Measurements from ENCODE around the gene ERBB4. TPM values are rescaled to one million over a fixed set of nuclear protein-coding genes. Genes with fewer than 3 reads are reported as not detected.

Gene ERBB4
- total RNA-seq, 1 experiment from 2014 or later, result 0.04 TPM

GRCh38 chr2:211545582-211545981 is 993.0 kb downstream of the ERBB4 start:
- H3K9ac ChIP-seq (ENCODE audit: extremely low read depth, insufficient read length, low read length), result no peak overlapping the region
- H2AK5ac ChIP-seq (ENCODE audit: insufficient read length, low read length), result no peak overlapping the region
- H3K27ac ChIP-seq (ENCODE audit: insufficient read length, low read depth, low read length), result no peak overlapping the region
- no peak overlapping the region for H3K4ac ChIP-seq (ENCODE audit: low read depth, low read length)
- no peak overlapping the region for H2BK20ac ChIP-seq (ENCODE audit: low read depth, low read length, poor library complexity, severe bottlenecking)
- no peak overlapping the region for H4K8ac ChIP-seq (replicated peaks; ENCODE audit: insufficient read length, low read depth, low read length)
- no peak overlapping the region for H3T11ph ChIP-seq (ENCODE audit: low read length)
- Mint-ChIP-seq H3K36me3 (ENCODE audit: insufficient read depth in 1 of 3, low read depth in 3 of 3) (no peaks in the 10 kb centered on the region), H3K27ac (no peak overlapping the region), H3K9me3 (no peaks in the 10 kb centered on the region), H3K4me3 (no peak overlapping the region), H3K27me3 (ENCODE audit: low read depth) (no peaks in the 10 kb centered on the region), H3K4me1 (no peaks in the 10 kb centered on the region)
- no peaks in the 10 kb centered on the region for H3K23me2 ChIP-seq (ENCODE audit: insufficient read length, low read depth, low read length, poor library complexity, severe bottlenecking)
- H3K23ac ChIP-seq (ENCODE audit: insufficient read length, low read depth, low read length), result no peak overlapping the region
- no peaks in the 10 kb centered on the region for H4K20me1 ChIP-seq (ENCODE audit: control insufficient read depth, insufficient read depth, insufficient read length)
- H3K18ac ChIP-seq (ENCODE audit: insufficient read length, low read depth, low read length), result no peak overlapping the region
- no peak overlapping the region for H4K91ac ChIP-seq (ENCODE audit: insufficient read length, low read depth, low read length)
- no peak overlapping the region for H2BK120ac ChIP-seq (ENCODE audit: low read depth, low read length, poor library complexity, severe bottlenecking)
- H2BK5ac ChIP-seq (ENCODE audit: insufficient read length, low read length), result no peak overlapping the region
- WGBS (ENCODE audit: extremely low coverage, insufficient read length, low lambda C conversion rate), result no CpG with 5 or more reads among the region's 3 CpGs
- H2BK15ac ChIP-seq (ENCODE audit: low read depth, low read length), result no peak overlapping the region
- TF ChIP-seq, protein P1, sequence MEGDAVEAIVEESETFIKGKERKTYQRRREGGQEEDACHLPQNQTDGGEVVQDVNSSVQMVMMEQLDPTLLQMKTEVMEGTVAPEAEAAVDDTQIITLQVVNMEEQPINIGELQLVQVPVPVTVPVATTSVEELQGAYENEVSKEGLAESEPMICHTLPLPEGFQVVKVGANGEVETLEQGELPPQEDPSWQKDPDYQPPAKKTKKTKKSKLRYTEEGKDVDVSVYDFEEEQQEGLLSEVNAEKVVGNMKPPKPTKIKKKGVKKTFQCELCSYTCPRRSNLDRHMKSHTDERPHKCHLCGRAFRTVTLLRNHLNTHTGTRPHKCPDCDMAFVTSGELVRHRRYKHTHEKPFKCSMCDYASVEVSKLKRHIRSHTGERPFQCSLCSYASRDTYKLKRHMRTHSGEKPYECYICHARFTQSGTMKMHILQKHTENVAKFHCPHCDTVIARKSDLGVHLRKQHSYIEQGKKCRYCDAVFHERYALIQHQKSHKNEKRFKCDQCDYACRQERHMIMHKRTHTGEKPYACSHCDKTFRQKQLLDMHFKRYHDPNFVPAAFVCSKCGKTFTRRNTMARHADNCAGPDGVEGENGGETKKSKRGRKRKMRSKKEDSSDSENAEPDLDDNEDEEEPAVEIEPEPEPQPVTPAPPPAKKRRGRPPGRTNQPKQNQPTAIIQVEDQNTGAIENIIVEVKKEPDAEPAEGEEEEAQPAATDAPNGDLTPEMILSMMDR (conservative IDR thresholded peaks at IDR 0.05), result no peak
- no peak overlapping the region for H3K14ac ChIP-seq (ENCODE audit: insufficient read depth, low read length)
- DNase-seq, result no peak
- H3K79me2 ChIP-seq (ENCODE audit: insufficient read depth, low read length), result no peaks in the 10 kb centered on the region
- no peak overlapping the region for H2AFZ ChIP-seq (ENCODE audit: low read length)
- H3K4me2 ChIP-seq (ENCODE audit: insufficient read depth, insufficient read length, low read length), result no peak overlapping the region
- no peak overlapping the region for H2BK12ac ChIP-seq (ENCODE audit: insufficient read length, low read depth, low read length)
- H4K5ac ChIP-seq (ENCODE audit: insufficient read length, low read depth, low read length), result no peak overlapping the region
- no peak overlapping the region for H3K56ac ChIP-seq (ENCODE audit: insufficient read length, low read depth, low read length)
- H3K79me1 ChIP-seq (ENCODE audit: insufficient read depth, low read depth, low read length, poor library complexity, severe bottlenecking), result no peaks in the 10 kb centered on the region
- H3K4me1 ChIP-seq (ENCODE audit: insufficient read depth, low read length), result no peaks in the 10 kb centered on the region
- no peaks in the 10 kb centered on the region for H3K27me3 ChIP-seq (ENCODE audit: insufficient read depth, low read length)
- H3K9me3 ChIP-seq (ENCODE audit: control insufficient read depth, low read depth, low read length), result no peaks in the 10 kb centered on the region

Data from H9 (cell line).